DMS53 (cell line): ENCODE measurements around the gene CFAP299.
"Not testable (repeated sequence)": the region's sequence is repeated elsewhere in the genome, so short reads cannot be mapped to it uniquely, and the experiment has no call there.

Experiments used
- DNase-seq: peaks from one replicate; lab custom pipeline; 2025; lab: John Stamatoyannopoulos, UW

The CFAP299 gene

GRCh38 chr4:80608281-80608980, 272.9 kb downstream of the CFAP299 start:
- DNase-seq: no peak

GRCh38 chr4:80610199-80610598, 274.7 kb downstream of the CFAP299 start:
- no peak for DNase-seq

- DNase-seq: peak; percentile 75
Measured at GRCh38 chr4:80610845-80611677, 275.5 kb downstream of the CFAP299 start.

- DNase-seq: no peak
Measured at GRCh38 chr4:80611678-80611979, 276.1 kb downstream of the CFAP299 start.

- peak; percentile 12 for DNase-seq
Measured at GRCh38 chr4:80613470-80613869, 277.9 kb downstream of the CFAP299 start.

- peak; percentile 19 for DNase-seq
Measured at GRCh38 chr4:80614319-80614718, 278.8 kb downstream of the CFAP299 start.

- peak; percentile 50 for DNase-seq
Measured at GRCh38 chr4:80615099-80615498, 279.6 kb downstream of the CFAP299 start.

- peak; percentile 47 for DNase-seq
Measured at GRCh38 chr4:80619070-80619674, 283.6 kb downstream of the CFAP299 start.

- DNase-seq: no peak
Measured at GRCh38 chr4:80631861-80632260, 296.3 kb downstream of the CFAP299 start.

- no peak for DNase-seq
Measured at GRCh38 chr4:80637190-80637589, 301.7 kb downstream of the CFAP299 start.

GRCh38 chr4:80646061-80646460, 310.5 kb downstream of the CFAP299 start:
- no peak for DNase-seq

- DNase-seq: no peak
Measured at GRCh38 chr4:80655662-80656061, 320.1 kb downstream of the CFAP299 start.

- DNase-seq: not testable (repeated sequence)
Measured at GRCh38 chr4:80670118-80670517, 334.6 kb downstream of the CFAP299 start.

GRCh38 chr4:80678413-80678812, 342.9 kb downstream of the CFAP299 start:
- DNase-seq: no peak

- DNase-seq: no peak
Measured at GRCh38 chr4:80680934-80681333, 345.4 kb downstream of the CFAP299 start.

- DNase-seq: peak; percentile 14
Measured at GRCh38 chr4:80685214-80685613, 349.7 kb downstream of the CFAP299 start.

GRCh38 chr4:80687736-80688135, 352.2 kb downstream of the CFAP299 start:
- DNase-seq: not testable (repeated sequence)

- DNase-seq: peak; percentile 48
Measured at GRCh38 chr4:80694171-80694570, 358.6 kb downstream of the CFAP299 start.

- no peak for DNase-seq
Measured at GRCh38 chr4:80705311-80705710, 369.8 kb downstream of the CFAP299 start.

GRCh38 chr4:80709082-80709869, 373.7 kb downstream of the CFAP299 start:
- peak; percentile 1 for DNase-seq

GRCh38 chr4:80710748-80711451, 375.4 kb downstream of the CFAP299 start:
- DNase-seq: peak; percentile 1

- DNase-seq: no peak
Measured at GRCh38 chr4:80711956-80712355, 376.4 kb downstream of the CFAP299 start.
